ENCODE results near the gene PLXNB3. TPM values are rescaled to one million over a fixed set of nuclear protein-coding genes. Genes with fewer than 3 reads are reported as not detected.

PLXNB3 gene
- total and polyA plus RNA-seq, 2 of the 13 experiments (the other 11 are each of a cell fraction or from before 2014, with no cell fraction given), result 3.0 to 6.9 TPM

DNA sequence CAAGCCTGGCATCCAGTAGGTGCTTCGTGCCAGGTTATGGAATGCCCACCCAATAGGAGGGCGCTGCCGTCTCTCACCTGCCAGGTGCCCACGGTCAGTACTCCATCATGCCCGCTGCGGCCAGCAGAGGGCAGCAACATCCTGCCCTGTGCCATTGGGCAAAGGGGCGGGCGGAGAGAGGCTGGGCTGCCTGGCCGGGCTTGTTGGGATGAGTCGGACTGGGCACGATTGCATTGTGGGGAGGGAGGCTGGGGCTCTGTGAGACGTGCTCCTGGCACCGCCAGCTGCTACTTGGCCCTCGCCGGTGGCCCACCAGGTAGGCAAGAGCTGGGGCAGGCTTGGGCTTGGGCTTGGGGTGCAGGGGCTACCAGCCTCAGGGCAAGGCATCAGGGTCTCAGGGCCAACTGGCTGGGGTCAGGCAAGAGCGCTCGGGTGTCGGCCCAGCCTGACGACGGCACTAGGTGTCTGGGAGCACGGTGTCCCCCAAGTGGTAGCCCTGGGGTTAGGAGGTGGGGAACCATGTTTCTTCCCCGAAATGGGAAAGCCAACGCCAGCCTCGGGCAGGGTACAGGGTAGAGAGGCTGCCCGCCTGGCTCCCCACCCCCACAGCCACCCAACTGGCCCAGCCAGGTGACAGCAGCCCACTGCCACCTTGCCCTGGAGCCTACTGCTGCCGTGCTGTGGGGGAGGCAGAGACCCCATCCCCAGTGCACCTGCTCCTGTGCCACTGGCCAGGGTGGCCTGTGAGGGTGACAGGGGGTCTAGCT, at the start of gene PLXNB3 (continued):
- TF ChIP-seq ZNF605 (CRISPR knock-in tag; IDR thresholded peaks at IDR 0.05) (0 out of 2 replicates have a peak, but pooled peaks have one; percentile 42), GABPB1 (CRISPR knock-in tag; IDR thresholded peaks at IDR 0.05) (peak; percentile 24; the same call in 1 of the 2 replicates), BORCS8-MEF2B (CRISPR knock-in tag; IDR thresholded peaks at IDR 0.05) (0 out of 2 replicates have a peak, but pooled peaks have one; percentile 18), SPEN (CRISPR knock-in tag; IDR thresholded peaks at IDR 0.05; ENCODE audit: low read depth) (0 out of 2 replicates have a peak, but pooled peaks have one; percentile 37), ZFP36 (IDR thresholded peaks at IDR 0.05; ENCODE audit: borderline replicate concordance, low read depth, low read length, partially characterized antibody) (no peak), KDM5A (IDR thresholded peaks at IDR 0.05; ENCODE audit: borderline replicate concordance, low read length) (no peak), ZNF768 (CRISPR knock-in tag; IDR thresholded peaks at IDR 0.05) (peak; percentile 57; the same call in 1 of the 2 replicates), HOXA5 (CRISPR knock-in tag; IDR thresholded peaks at IDR 0.05) (no peak), BCL6 (CRISPR knock-in tag; IDR thresholded peaks at IDR 0.05) (0 out of 2 replicates have a peak, but pooled peaks have one; percentile 13), SAP130 (CRISPR knock-in tag; IDR thresholded peaks at IDR 0.05; ENCODE audit: low read depth) (peak; percentile 58), ZFP62 (CRISPR knock-in tag; IDR thresholded peaks at IDR 0.05) (no peak), ZNF749 (CRISPR knock-in tag; IDR thresholded peaks at IDR 0.05; ENCODE audit: borderline replicate concordance) (no peak), GATAD2A (CRISPR knock-in tag; IDR thresholded peaks at IDR 0.05) (peak; percentile 54), ZNF614 (CRISPR knock-in tag; IDR thresholded peaks at IDR 0.05; ENCODE audit: borderline replicate concordance) (peak; percentile 33; the same call in 1 of the 2 replicates), MYNN (CRISPR knock-in tag; IDR thresholded peaks at IDR 0.05; ENCODE audit: low read depth) (no peak), ZNF510 (CRISPR knock-in tag; IDR thresholded peaks at IDR 0.05; ENCODE audit: low read depth) (no peak)
- TF ChIP-seq, protein P1, sequence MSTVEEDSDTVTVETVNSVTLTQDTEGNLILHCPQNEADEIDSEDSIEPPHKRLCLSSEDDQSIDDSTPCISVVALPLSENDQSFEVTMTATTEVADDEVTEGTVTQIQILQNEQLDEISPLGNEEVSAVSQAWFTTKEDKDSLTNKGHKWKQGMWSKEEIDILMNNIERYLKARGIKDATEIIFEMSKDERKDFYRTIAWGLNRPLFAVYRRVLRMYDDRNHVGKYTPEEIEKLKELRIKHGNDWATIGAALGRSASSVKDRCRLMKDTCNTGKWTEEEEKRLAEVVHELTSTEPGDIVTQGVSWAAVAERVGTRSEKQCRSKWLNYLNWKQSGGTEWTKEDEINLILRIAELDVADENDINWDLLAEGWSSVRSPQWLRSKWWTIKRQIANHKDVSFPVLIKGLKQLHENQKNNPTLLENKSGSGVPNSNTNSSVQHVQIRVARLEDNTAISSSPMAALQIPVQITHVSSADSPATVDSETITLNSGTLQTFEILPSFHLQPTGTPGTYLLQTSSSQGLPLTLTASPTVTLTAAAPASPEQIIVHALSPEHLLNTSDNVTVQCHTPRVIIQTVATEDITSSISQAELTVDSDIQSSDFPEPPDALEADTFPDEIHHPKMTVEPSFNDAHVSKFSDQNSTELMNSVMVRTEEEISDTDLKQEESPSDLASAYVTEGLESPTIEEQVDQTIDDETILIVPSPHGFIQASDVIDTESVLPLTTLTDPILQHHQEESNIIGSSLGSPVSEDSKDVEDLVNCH (CRISPR knock-in tag; IDR thresholded peaks at IDR 0.05), result no peak
- TF ChIP-seq, protein P2, sequence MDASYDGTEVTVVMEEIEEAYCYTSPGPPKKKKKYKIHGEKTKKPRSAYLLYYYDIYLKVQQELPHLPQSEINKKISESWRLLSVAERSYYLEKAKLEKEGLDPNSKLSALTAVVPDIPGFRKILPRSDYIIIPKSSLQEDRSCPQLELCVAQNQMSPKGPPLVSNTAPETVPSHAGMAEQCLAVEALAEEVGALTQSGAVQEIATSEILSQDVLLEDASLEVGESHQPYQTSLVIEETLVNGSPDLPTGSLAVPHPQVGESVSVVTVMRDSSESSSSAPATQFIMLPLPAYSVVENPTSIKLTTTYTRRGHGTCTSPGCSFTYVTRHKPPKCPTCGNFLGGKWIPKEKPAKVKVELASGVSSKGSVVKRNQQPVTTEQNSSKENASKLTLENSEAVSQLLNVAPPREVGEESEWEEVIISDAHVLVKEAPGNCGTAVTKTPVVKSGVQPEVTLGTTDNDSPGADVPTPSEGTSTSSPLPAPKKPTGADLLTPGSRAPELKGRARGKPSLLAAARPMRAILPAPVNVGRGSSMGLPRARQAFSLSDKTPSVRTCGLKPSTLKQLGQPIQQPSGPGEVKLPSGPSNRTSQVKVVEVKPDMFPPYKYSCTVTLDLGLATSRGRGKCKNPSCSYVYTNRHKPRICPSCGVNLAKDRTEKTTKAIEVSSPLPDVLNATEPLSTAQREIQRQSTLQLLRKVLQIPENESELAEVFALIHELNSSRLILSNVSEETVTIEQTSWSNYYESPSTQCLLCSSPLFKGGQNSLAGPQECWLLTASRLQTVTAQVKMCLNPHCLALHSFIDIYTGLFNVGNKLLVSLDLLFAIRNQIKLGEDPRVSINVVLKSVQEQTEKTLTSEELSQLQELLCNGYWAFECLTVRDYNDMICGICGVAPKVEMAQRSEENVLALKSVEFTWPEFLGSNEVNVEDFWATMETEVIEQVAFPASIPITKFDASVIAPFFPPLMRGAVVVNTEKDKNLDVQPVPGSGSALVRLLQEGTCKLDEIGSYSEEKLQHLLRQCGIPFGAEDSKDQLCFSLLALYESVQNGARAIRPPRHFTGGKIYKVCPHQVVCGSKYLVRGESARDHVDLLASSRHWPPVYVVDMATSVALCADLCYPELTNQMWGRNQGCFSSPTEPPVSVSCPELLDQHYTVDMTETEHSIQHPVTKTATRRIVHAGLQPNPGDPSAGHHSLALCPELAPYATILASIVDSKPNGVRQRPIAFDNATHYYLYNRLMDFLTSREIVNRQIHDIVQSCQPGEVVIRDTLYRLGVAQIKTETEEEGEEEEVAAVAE (CRISPR knock-in tag; IDR thresholded peaks at IDR 0.05; ENCODE audit: borderline replicate concordance), result no peak
- TF ChIP-seq, protein P3, sequence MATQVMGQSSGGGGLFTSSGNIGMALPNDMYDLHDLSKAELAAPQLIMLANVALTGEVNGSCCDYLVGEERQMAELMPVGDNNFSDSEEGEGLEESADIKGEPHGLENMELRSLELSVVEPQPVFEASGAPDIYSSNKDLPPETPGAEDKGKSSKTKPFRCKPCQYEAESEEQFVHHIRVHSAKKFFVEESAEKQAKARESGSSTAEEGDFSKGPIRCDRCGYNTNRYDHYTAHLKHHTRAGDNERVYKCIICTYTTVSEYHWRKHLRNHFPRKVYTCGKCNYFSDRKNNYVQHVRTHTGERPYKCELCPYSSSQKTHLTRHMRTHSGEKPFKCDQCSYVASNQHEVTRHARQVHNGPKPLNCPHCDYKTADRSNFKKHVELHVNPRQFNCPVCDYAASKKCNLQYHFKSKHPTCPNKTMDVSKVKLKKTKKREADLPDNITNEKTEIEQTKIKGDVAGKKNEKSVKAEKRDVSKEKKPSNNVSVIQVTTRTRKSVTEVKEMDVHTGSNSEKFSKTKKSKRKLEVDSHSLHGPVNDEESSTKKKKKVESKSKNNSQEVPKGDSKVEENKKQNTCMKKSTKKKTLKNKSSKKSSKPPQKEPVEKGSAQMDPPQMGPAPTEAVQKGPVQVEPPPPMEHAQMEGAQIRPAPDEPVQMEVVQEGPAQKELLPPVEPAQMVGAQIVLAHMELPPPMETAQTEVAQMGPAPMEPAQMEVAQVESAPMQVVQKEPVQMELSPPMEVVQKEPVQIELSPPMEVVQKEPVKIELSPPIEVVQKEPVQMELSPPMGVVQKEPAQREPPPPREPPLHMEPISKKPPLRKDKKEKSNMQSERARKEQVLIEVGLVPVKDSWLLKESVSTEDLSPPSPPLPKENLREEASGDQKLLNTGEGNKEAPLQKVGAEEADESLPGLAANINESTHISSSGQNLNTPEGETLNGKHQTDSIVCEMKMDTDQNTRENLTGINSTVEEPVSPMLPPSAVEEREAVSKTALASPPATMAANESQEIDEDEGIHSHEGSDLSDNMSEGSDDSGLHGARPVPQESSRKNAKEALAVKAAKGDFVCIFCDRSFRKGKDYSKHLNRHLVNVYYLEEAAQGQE (IDR thresholded peaks at IDR 0.05; ENCODE audit: borderline replicate concordance in 1 of 2, low read depth in 1 of 2, low read length in 2 of 2), result no peak

All from HepG2 (cell line).